ENCODE measurements around the gene RPS6KA5. TPM values are rescaled to one million over a fixed set of nuclear protein-coding genes. Genes with fewer than 3 reads are reported as not detected.

The RPS6KA5 gene
- total and polyA plus RNA-seq, 9 of the 15 experiments (the other 6 are each of a cell fraction or from before 2014, with no cell fraction given) = 0.88 to 7.7 (median 4.7) TPM

DNA sequence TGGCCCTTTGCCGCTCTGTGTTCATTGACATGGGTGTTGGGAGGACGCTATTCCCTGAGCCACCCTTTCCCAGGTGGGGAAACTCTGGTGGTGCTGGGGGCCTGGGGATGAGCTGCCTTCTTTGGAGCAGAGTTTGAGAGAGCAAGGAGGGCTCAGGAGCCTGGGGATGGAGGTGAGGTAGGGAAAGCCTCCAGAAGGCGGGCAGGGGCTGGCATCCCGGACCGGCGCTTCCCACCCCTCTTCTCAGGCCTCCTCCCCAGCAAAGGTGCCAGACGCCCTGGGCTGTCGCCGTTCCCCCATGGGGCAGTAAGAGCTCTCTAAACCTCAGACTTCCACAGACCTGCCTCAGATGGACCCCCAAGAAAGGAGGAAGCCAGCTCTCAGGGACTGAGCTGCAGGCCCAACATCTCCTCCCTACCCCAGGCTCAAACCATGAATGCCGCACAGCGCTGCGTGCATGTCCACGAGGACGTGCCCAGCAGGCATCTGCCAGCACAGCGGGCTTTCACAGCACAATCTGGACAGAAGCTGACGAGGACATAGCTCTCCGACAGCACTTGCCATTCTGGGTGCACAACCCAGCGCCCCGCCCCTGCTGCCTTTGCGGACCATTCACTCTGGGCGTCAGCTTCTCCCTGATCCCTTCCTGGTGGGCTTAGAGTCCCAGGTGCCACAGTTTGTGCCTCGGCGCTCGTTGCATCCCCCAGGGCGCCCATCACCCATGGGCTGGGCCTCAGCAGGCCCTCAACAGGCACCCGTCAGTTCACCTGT lies 229.3 kb downstream of the RPS6KA5 start:
- Histone ChIP-seq H3K27ac (ENCODE audit: extremely low read depth, low read depth, low read length) (no peak overlapping the region), H2AFZ (ENCODE audit: low read depth, low read length) (no peak overlapping the region), H3K9ac (ENCODE audit: insufficient read depth in 1 of 2, low read depth in 2 of 2, low read length in 2 of 2) (peak overlapping the region in 1 of 2 experiments; percentile 17; a peak in 1 of 4 replicates), H3K27me3 (ENCODE audit: control insufficient read depth in 2 of 2, insufficient read depth in 2 of 2, low read length in 2 of 2) (no peaks in the 10 kb centered on the region), H4K20me1 (replicated peaks; ENCODE audit: control insufficient read depth, insufficient read depth, low read length) (no peaks in the 10 kb centered on the region), H3K4me1 (replicated peaks in 1 of 2; ENCODE audit: control insufficient read depth in 2 of 2, insufficient read depth in 2 of 2, low read length in 2 of 2) (peaks cover 12 to 18% of the 10 kb centered on the region in 2 experiments), H3K79me2 (ENCODE audit: control insufficient read depth, insufficient read depth, low read length) (no peaks in the 10 kb centered on the region; the same call in 2 of the 3 replicates), H3K4me3 (no peak overlapping the region), H3K4me2 (ENCODE audit: insufficient read depth, low read length) (no peak overlapping the region), H3K9me3 (replicated peaks; ENCODE audit: control insufficient read depth, insufficient read depth, low read depth, low read length) (0 out of 2 replicates have a peak, but pooled peaks cover 3% of the 10 kb centered on the region), H3K9me1 (ENCODE audit: control insufficient read depth, insufficient read depth, low read length) (no peaks in the 10 kb centered on the region), H3K36me3 (ENCODE audit: control insufficient read depth, insufficient read depth, low read length) (no peaks in the 10 kb centered on the region)
- in situ Hi-C loops (cut with MboI) (no loop called here), intact Hi-C loops (cut with micrococcal nuclease) (no loop called here)
- POLR2A ChIA-PET = interaction anchor here (1.0 kb wide), 1 partner anchor 27 kb away, joined by 3 read pairs; no protein-coding TSS in a partner anchor
- ATAC-seq (no peak), FAIRE-seq (no peak), DNase-seq (ENCODE audit: extremely low read depth in 1 of 4, low spot score in 3 of 4) (no peak)
- WGBS (ENCODE audit: insufficient coverage, low coverage, missing lambda C conversion rate) = 43% methylated on average over 10 of the region's 26 CpGs
- no TSS peak for BruUV-seq (replicated peaks)
- TF ChIP-seq POLR2B (IDR thresholded peaks at IDR 0.05; ENCODE audit: low read depth, partially characterized antibody) (no peak), EGR1 (conservative IDR thresholded peaks at IDR 0.05) (no peak), ZNF217 (CRISPR knock-in tag; IDR thresholded peaks at IDR 0.05) (no peak), DMBX1 (CRISPR knock-in tag; IDR thresholded peaks at IDR 0.05; ENCODE audit: borderline replicate concordance) (no peak), KDM5B (IDR thresholded peaks at IDR 0.05; ENCODE audit: insufficient replicate concordance, low read depth, low read length) (no peak), MITF (IDR thresholded peaks at IDR 0.05) (no peak), USF2 (CRISPR knock-in tag; IDR thresholded peaks at IDR 0.05) (no peak), EZH2 (IDR thresholded peaks at IDR 0.05; ENCODE audit: borderline replicate concordance, low read depth, low read length) (no peak)
- TF ChIP-seq, protein P1, sequence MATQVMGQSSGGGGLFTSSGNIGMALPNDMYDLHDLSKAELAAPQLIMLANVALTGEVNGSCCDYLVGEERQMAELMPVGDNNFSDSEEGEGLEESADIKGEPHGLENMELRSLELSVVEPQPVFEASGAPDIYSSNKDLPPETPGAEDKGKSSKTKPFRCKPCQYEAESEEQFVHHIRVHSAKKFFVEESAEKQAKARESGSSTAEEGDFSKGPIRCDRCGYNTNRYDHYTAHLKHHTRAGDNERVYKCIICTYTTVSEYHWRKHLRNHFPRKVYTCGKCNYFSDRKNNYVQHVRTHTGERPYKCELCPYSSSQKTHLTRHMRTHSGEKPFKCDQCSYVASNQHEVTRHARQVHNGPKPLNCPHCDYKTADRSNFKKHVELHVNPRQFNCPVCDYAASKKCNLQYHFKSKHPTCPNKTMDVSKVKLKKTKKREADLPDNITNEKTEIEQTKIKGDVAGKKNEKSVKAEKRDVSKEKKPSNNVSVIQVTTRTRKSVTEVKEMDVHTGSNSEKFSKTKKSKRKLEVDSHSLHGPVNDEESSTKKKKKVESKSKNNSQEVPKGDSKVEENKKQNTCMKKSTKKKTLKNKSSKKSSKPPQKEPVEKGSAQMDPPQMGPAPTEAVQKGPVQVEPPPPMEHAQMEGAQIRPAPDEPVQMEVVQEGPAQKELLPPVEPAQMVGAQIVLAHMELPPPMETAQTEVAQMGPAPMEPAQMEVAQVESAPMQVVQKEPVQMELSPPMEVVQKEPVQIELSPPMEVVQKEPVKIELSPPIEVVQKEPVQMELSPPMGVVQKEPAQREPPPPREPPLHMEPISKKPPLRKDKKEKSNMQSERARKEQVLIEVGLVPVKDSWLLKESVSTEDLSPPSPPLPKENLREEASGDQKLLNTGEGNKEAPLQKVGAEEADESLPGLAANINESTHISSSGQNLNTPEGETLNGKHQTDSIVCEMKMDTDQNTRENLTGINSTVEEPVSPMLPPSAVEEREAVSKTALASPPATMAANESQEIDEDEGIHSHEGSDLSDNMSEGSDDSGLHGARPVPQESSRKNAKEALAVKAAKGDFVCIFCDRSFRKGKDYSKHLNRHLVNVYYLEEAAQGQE (IDR thresholded peaks at IDR 0.05; ENCODE audit: borderline replicate concordance) = no peak
- TF ChIP-seq, protein P1 (CRISPR knock-in tag; IDR thresholded peaks at IDR 0.05; ENCODE audit: low read depth) = no peak
- CTCF ChIA-PET (ENCODE audit: low intra/inter-chr PET ratio) = no interaction called here
